HepG2 (cell line): ENCODE results near the gene REM2. TPM values are rescaled to one million over a fixed set of nuclear protein-coding genes. Genes with fewer than 3 reads are reported as not detected.

Source experiments
- EEA1 ChIP-seq: sonication (generic); formaldehyde crosslinking; IDR thresholded peaks from 2 replicates; pipeline ENCODE4 v1.5.1; 2020; ENCODE audit warnings: mild to moderate bottlenecking, missing genetic modification reagents, borderline replicate concordance
- EHMT2 ChIP-seq: fragments of 200-600 bp; sonication (generic); IDR thresholded peaks from 2 replicates; pipeline ENCODE4 v1.7.0; 2017; ENCODE audit warnings: antibody characterized with exemption, low read depth, low read length, borderline replicate concordance
- FOSL1 ChIP-seq: sonication (generic); formaldehyde crosslinking; IDR thresholded peaks from 2 replicates; pipeline ENCODE4 v1.9.0; 2021; ENCODE audit warnings: missing genetic modification reagents, borderline replicate concordance
- HDAC1 ChIP-seq: sonication (generic); formaldehyde crosslinking; IDR thresholded peaks from 2 replicates; pipeline ENCODE4 v1.5.1; 2020; ENCODE audit warnings: mild to moderate bottlenecking, missing genetic modification reagents
- IKZF1 ChIP-seq: fragments of 450-650 bp; IDR thresholded peaks from 2 replicates; pipeline ENCODE4 v1.7.1; 2016
- KAT8 ChIP-seq: IDR thresholded peaks from 2 replicates; pipeline ENCODE4 v1.6.1; 2016; ENCODE audit warnings: missing genetic modification reagents, missing compliant biosample characterization
- MAFF ChIP-seq: IDR thresholded peaks from 2 replicates; pipeline ENCODE4 v1.6.1; 2011; ENCODE audit warnings: low read depth, low read length, improper control_type of control experiment
- MEF2D ChIP-seq: sonication (generic); formaldehyde crosslinking; IDR thresholded peaks from 2 replicates; pipeline ENCODE4 v1.5.1; 2020; ENCODE audit warnings: mild to moderate bottlenecking, missing genetic modification reagents
- MTF2 ChIP-seq: sonication (generic); formaldehyde crosslinking; IDR thresholded peaks from 2 replicates; pipeline ENCODE4 v1.5.0; 2020; ENCODE audit warnings: missing genetic modification reagents, borderline replicate concordance
- PHB2 ChIP-seq: fragments of 450-650 bp; IDR thresholded peaks from 2 replicates; pipeline ENCODE4 v1.6.1; 2018; ENCODE audit not compliant: partially characterized antibody
- RFX1 ChIP-seq: fragments of 450-650 bp; IDR thresholded peaks from 2 replicates; pipeline ENCODE4 v1.6.1; 2017
- RXRA ChIP-seq: sonication (generic); formaldehyde crosslinking; IDR thresholded peaks from 2 replicates; pipeline ENCODE4 v1.5.1; 2020; ENCODE audit warnings: missing genetic modification reagents
- SAFB2 ChIP-seq: sonication (generic); formaldehyde crosslinking; IDR thresholded peaks from 2 replicates; pipeline ENCODE4 v1.5.1; 2020; ENCODE audit warnings: missing genetic modification reagents, low read depth, mild to moderate bottlenecking, borderline replicate concordance
- SATB2 ChIP-seq: sonication (generic); formaldehyde crosslinking; IDR thresholded peaks from 2 replicates; pipeline ENCODE4 v1.5.0; 2020; ENCODE audit warnings: missing genetic modification reagents
- SOX5 ChIP-seq: IDR thresholded peaks from 2 replicates; pipeline ENCODE4 v1.6.1; 2016; ENCODE audit warnings: borderline replicate concordance
- SRSF1 ChIP-seq: fragments of 200-400 bp; formaldehyde crosslinking; optimal IDR thresholded peaks from 2 replicates; pipeline ENCODE3; 2017; ENCODE audit warnings: mild to moderate bottlenecking, low read depth, low read length, moderate library complexity
- SUZ12 ChIP-seq: fragments of 150-350 bp; IDR thresholded peaks from 2 replicates; pipeline ENCODE4 v1.6.1; 2014; ENCODE audit warnings: low read depth, low read length
- ZMYM2 ChIP-seq: sonication (generic); formaldehyde crosslinking; IDR thresholded peaks from 2 replicates; pipeline ENCODE4 v1.8.0; 2022; ENCODE audit warnings: mild to moderate bottlenecking, missing genetic modification reagents
- ZNF225 ChIP-seq: sonication (generic); formaldehyde crosslinking; IDR thresholded peaks from 2 replicates; pipeline ENCODE4 v1.4.0; 2020; ENCODE audit warnings: mild to moderate bottlenecking, missing genetic modification reagents
- ZNF354B ChIP-seq: sonication (generic); formaldehyde crosslinking; IDR thresholded peaks from 2 replicates; pipeline ENCODE4 v1.8.0; 2022; ENCODE audit warnings: mild to moderate bottlenecking, missing genetic modification reagents
- ZNF383 ChIP-seq: sonication (generic); formaldehyde crosslinking; IDR thresholded peaks from 2 replicates; pipeline ENCODE4 v1.4.0; 2020; ENCODE audit warnings: missing genetic modification reagents, mild to moderate bottlenecking, borderline replicate concordance
- ZNF546 ChIP-seq: sonication (generic); formaldehyde crosslinking; conservative IDR thresholded peaks from 2 replicates; pipeline ENCODE4 v1.8.1; 2023; ENCODE audit warnings: mild to moderate bottlenecking, missing genetic modification reagents
- ZNF564 ChIP-seq: sonication (generic); formaldehyde crosslinking; IDR thresholded peaks from 2 replicates; pipeline ENCODE4 v1.8.1; 2023; ENCODE audit warnings: mild to moderate bottlenecking, missing genetic modification reagents
- ZNF572 ChIP-seq: sonication (generic); formaldehyde crosslinking; IDR thresholded peaks from 2 replicates; pipeline ENCODE4 v1.5.1; 2020; ENCODE audit warnings: mild to moderate bottlenecking, missing genetic modification reagents
- ZNF816 ChIP-seq: sonication (generic); formaldehyde crosslinking; IDR thresholded peaks from 2 replicates; pipeline ENCODE4 v1.8.0; 2022; ENCODE audit warnings: missing genetic modification reagents, mild to moderate bottlenecking, borderline replicate concordance
- ZNF879 ChIP-seq: sonication (generic); formaldehyde crosslinking; IDR thresholded peaks from 2 replicates; pipeline ENCODE4 v1.8.1; 2023; ENCODE audit warnings: missing genetic modification reagents
- polyA plus RNA-seq, 8 experiments: library from polyadenylated mRNA; depleted of rRNA in 3 of 8; stranded (reverse) in 7 of 8; unstranded in 1 of 8; fragments of >200 nt; fragmentation: Illumina TruSeq in 4 of 8; extraction: Trizol in 4 of 8; gene quantifications; 2 replicates each; pipeline versions ENCODE4 v1.2.1 to v1.2.3, GENCODE V29; 2011 to 2016; ENCODE audit warnings: low read depth in 4 of 8, missing spikeins in 1 of 8, mixed read lengths in 1 of 8; ENCODE audit not compliant: insufficient read depth in 1 of 8
- total RNA-seq, 5 experiments: library from RNA; depleted of rRNA; stranded (reverse); fragments of >200 nt; fragmentation: Illumina TruSeq; extraction: Trizol; gene quantifications; 2 replicates each; pipeline ENCODE4 v1.2.3, GENCODE V29; 2016; ENCODE audit warnings: low read depth in 1 of 5
- TF ChIP-seq, protein P1 (sequence below): sonication (generic); formaldehyde crosslinking; IDR thresholded peaks from 2 replicates; pipeline ENCODE4 v1.8.0; 2022; ENCODE audit warnings: missing genetic modification reagents, mild to moderate bottlenecking, inconsistent platforms, borderline replicate concordance
- TF ChIP-seq, protein P2 (sequence below): sonication (generic); formaldehyde crosslinking; IDR thresholded peaks from 2 replicates; pipeline ENCODE4 v1.4.0; 2020; ENCODE audit warnings: missing genetic modification reagents
- TF ChIP-seq, protein P3 (sequence below): sonication (generic); formaldehyde crosslinking; IDR thresholded peaks from 2 replicates; pipeline ENCODE4 v1.4.0; 2020; ENCODE audit warnings: missing genetic modification reagents, borderline replicate concordance

Gene REM2
- total and polyA plus RNA-seq, 2 of the 13 experiments (the other 11 are each of a cell fraction or from before 2014, with no cell fraction given) = 0.20 TPM; not detected in 1

DNA sequence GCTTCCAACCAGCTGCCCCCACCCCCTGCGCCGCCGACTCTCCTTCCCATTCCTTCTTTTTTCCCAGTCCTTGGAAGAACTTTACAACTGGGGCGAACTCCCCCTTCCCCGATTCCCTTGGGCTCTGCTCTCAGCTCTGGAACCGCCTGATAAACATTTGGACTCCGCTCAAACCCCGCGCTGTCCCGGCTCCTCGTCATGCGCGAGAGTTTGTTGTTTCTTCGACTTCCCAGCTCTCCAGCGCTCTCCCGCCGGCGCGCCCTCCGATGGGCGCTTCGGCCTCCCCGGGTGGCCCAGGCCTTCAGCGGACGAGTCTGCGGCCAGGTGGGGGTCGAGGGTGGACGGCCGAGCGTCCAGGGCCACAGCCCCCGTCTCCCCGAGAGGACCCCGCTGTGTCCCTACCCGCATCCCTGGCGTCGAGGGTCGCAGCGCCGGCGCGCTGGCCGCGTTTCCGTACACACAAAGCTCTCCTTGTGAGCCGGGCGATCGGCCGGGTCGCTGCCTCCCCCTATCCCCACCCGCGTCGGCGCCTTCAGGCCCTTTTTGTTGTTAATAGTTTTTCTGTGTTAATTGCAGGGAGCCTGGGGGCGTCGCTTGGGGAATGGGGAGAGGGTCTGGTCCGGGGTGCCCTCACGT lies 45.8 kb upstream of the REM2 start (continued):
- TF ChIP-seq ZMYM2 (CRISPR knock-in tag) = peak; percentile 83
- TF ChIP-seq MTF2 (CRISPR knock-in tag) = peak; percentile 85; the same call in 1 of the 2 replicates
- TF ChIP-seq, protein P1, sequence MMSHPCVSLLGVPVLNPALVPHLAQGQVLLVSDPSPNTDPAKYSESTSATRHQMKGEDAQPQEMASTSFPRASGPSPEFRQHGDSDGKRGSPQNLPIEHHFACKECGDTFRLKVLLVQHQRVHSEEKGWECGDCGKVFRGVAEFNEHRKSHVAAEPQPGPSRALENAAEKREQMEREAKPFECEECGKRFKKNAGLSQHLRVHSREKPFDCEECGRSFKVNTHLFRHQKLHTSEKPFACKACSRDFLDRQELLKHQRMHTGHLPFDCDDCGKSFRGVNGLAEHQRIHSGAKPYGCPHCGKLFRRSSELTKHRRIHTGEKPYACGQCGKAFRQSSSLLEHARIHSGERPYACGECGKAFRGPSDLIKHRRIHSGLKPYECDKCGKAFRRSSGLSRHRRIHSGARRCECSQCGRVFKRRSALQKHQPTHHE (CRISPR knock-in tag) = no peak
- 0 out of 2 replicates have a peak, but pooled peaks have one; percentile 36 for TF ChIP-seq ZNF546 (CRISPR knock-in tag)
- no peak for TF ChIP-seq ZNF816 (CRISPR knock-in tag)
- TF ChIP-seq ZNF354B (CRISPR knock-in tag) = no peak
- TF ChIP-seq MEF2D (CRISPR knock-in tag) = no peak
- no peak for TF ChIP-seq SRSF1
- no peak for TF ChIP-seq SOX5 (CRISPR knock-in tag)
- peak; percentile 90 for TF ChIP-seq ZNF572 (CRISPR knock-in tag)
- TF ChIP-seq, protein P2, sequence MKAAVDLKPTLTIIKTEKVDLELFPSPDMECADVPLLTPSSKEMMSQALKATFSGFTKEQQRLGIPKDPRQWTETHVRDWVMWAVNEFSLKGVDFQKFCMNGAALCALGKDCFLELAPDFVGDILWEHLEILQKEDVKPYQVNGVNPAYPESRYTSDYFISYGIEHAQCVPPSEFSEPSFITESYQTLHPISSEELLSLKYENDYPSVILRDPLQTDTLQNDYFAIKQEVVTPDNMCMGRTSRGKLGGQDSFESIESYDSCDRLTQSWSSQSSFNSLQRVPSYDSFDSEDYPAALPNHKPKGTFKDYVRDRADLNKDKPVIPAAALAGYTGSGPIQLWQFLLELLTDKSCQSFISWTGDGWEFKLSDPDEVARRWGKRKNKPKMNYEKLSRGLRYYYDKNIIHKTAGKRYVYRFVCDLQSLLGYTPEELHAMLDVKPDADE (CRISPR knock-in tag) = no peak; the same call in 1 of the 2 replicates
- TF ChIP-seq SUZ12 = no peak
- TF ChIP-seq PHB2 = no peak
- TF ChIP-seq RFX1 = no peak
- no peak for TF ChIP-seq IKZF1
- no peak for TF ChIP-seq HDAC1 (CRISPR knock-in tag)
- TF ChIP-seq ZNF225 (CRISPR knock-in tag) = peak; percentile 76; the same call in 1 of the 2 replicates
- TF ChIP-seq SAFB2 (CRISPR knock-in tag) = no peak
- TF ChIP-seq ZNF383 (CRISPR knock-in tag) = no peak
- no peak for TF ChIP-seq FOSL1 (CRISPR knock-in tag)
- peak; percentile 43; the same call in 1 of the 2 replicates for TF ChIP-seq SATB2 (CRISPR knock-in tag)
- TF ChIP-seq KAT8 (CRISPR knock-in tag) = peak; percentile 78
- TF ChIP-seq EEA1 (CRISPR knock-in tag) = no peak; the same call in 1 of the 2 replicates
- no peak; the same call in 1 of the 2 replicates for TF ChIP-seq ZNF879 (CRISPR knock-in tag)
- no peak for TF ChIP-seq RXRA
- no peak for TF ChIP-seq EHMT2
- TF ChIP-seq MAFF = no peak
- peak; percentile 36; the same call in 1 of the 2 replicates for TF ChIP-seq ZNF564
- TF ChIP-seq, protein P3, sequence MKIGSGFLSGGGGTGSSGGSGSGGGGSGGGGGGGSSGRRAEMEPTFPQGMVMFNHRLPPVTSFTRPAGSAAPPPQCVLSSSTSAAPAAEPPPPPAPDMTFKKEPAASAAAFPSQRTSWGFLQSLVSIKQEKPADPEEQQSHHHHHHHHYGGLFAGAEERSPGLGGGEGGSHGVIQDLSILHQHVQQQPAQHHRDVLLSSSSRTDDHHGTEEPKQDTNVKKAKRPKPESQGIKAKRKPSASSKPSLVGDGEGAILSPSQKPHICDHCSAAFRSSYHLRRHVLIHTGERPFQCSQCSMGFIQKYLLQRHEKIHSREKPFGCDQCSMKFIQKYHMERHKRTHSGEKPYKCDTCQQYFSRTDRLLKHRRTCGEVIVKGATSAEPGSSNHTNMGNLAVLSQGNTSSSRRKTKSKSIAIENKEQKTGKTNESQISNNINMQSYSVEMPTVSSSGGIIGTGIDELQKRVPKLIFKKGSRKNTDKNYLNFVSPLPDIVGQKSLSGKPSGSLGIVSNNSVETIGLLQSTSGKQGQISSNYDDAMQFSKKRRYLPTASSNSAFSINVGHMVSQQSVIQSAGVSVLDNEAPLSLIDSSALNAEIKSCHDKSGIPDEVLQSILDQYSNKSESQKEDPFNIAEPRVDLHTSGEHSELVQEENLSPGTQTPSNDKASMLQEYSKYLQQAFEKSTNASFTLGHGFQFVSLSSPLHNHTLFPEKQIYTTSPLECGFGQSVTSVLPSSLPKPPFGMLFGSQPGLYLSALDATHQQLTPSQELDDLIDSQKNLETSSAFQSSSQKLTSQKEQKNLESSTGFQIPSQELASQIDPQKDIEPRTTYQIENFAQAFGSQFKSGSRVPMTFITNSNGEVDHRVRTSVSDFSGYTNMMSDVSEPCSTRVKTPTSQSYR = peak; percentile 54; the same call in 1 of the 2 replicates
